Transverse colon (tissue), 4 donors: ENCODE results near the gene HSD11B1.

Experiments
- CTCF ChIP-seq, 5 experiments: fragments of 200-600 bp in 3 of 5; fragments of 450-650 bp in 2 of 5; sonication (generic) in 3 of 5; IDR thresholded peaks; 1 replicate in 2 of 5; 2 replicates in 3 of 5; pipeline ENCODE4 v1.5.1; 2016 to 2017; ENCODE audit warnings: antibody characterized with exemption in 5 of 5, inconsistent platforms in 3 of 5, mild to moderate bottlenecking in 2 of 5, moderate library complexity in 1 of 5
- EP300 ChIP-seq: sonication (generic); formaldehyde crosslinking; IDR thresholded peaks from one replicate; pipeline ENCODE4 v1.6.1; 2017; ENCODE audit warnings: antibody characterized with exemption, low read depth
- POLR2A ChIP-seq: fragments of 450-650 bp; IDR thresholded peaks from one replicate; pipeline ENCODE4 v1.6.1; 2016; ENCODE audit warnings: antibody characterized with exemption, mild to moderate bottlenecking, moderate library complexity
- POLR2AphosphoS5 ChIP-seq, 3 donors: sonication (generic); formaldehyde crosslinking; IDR thresholded peaks; one replicate each; pipeline ENCODE4 v1.6.1; 2016; ENCODE audit warnings: antibody characterized with exemption in 3 of 3

GRCh38 chr1:209661071-209661470 is 43.6 kb upstream of the HSD11B1 start:
- TF ChIP-seq CTCF (IDR thresholded peaks at IDR 0.05) (no peak), POLR2A (no peak), EP300 (no peak), POLR2AphosphoS5 (IDR thresholded peaks at IDR 0.05) (no peak)
